GM10248 (cell line): ENCODE results near the gene LGALS3BP.

ENCODE experiments used
- CTCF ChIA-PET: fragments of 300-600 bp; sonication (Branson Sonifier 250); formaldehyde crosslinking; extraction: SDS; loops from one replicate; lab custom pipeline; 2021; ENCODE audit warnings: antibody characterized with exemption; lab: Yijun Ruan, JAX
- POLR2A ChIA-PET: fragments of 350-650 bp; sonication (Branson Sonifier 250); formaldehyde crosslinking; extraction: SDS; loops from one replicate; lab custom pipeline; 2020; ENCODE audit warnings: antibody characterized with exemption; lab: Yijun Ruan, JAX
- DNase-seq: peaks from one replicate; pipeline ENCODE4 v3.0.0; 2012; ENCODE audit errors: extremely low spot score
- CTCF ChIP-seq: IDR thresholded peaks from 2 replicates; pipeline ENCODE4 v1.5.1; 2012; ENCODE audit warnings: mild to moderate bottlenecking, low read depth; ENCODE audit errors: extremely low read depth, missing control alignments, control extremely low read depth

LGALS3BP gene

GRCh38 chr17:78974635-78975591 is 4.8 kb downstream of the LGALS3BP start:
- POLR2A ChIA-PET: no interaction called here
- TF ChIP-seq CTCF: no peak
- DNase-seq: no peak
- CTCF ChIA-PET: interaction anchor here (1.8 kb wide), 1 partner anchor 14 kb away, joined by 4 read pairs; no protein-coding TSS in a partner anchor

GRCh38 chr17:78973792-78974520 is 5.8 kb downstream of the LGALS3BP start:
- DNase-seq: no peak
- POLR2A ChIA-PET: no interaction called here
- no peak for TF ChIP-seq CTCF
- CTCF ChIA-PET: interaction anchor here (1.4 to 1.8 kb wide), 3 partner anchors 9 to 14 kb away, joined by 4 to 5 read pairs (median 5); no protein-coding TSS in a partner anchor

GRCh38 chr17:78973196-78973595 is 6.5 kb downstream of the LGALS3BP start:
- no peak for TF ChIP-seq CTCF
- ChIA-PET POLR2A (no interaction called here), CTCF (interaction anchor here (1.4 to 1.8 kb wide), 3 partner anchors 8 to 13 kb away, joined by 4 to 5 read pairs (median 5); no protein-coding TSS in a partner anchor)
- DNase-seq: no peak

- no peak for TF ChIP-seq CTCF
- ChIA-PET CTCF (interaction anchor here (1.4 to 3.7 kb wide), 12 partner anchors 8 to 475 kb away, joined by 4 to 49 read pairs (median 9); partner anchors contain the start of gene LGALS3BP), POLR2A (no interaction called here)
- DNase-seq: no peak
Measured at GRCh38 chr17:78972507-78973105, 7.1 kb downstream of the LGALS3BP start.

GRCh38 chr17:78971756-78972506 is 7.8 kb downstream of the LGALS3BP start:
- no peak for TF ChIP-seq CTCF
- ChIA-PET CTCF (interaction anchor here (0.8 to 3.7 kb wide), 28 partner anchors 9 to 483 kb away, joined by 3 to 49 read pairs (median 6); partner anchors contain the start of genes CANT1 and LGALS3BP), POLR2A (no interaction called here)
- DNase-seq: no peak
